HG03520 (cell line): ENCODE measurements around the gene KIAA0408.
"Not testable (repeated sequence)": the region's sequence is repeated elsewhere in the genome, so short reads cannot be mapped to it uniquely, and the experiment has no call there.

Source experiments
- ATAC-seq: cut with Tn5 transposase; IDR thresholded peaks from one replicate; pipeline ENCODE4 v1.9.1; 2021; ENCODE audit warnings: mild to moderate bottlenecking, moderate library complexity; ENCODE audit not compliant: unreplicated experiment

Gene KIAA0408

GRCh38 chr6:127464161-127464880, 5.1 kb upstream of the KIAA0408 start:
- ATAC-seq = no peak

- ATAC-seq = no peak
Measured at GRCh38 chr6:127463056-127463455, 3.9 kb upstream of the KIAA0408 start.

- ATAC-seq = no peak
Measured at GRCh38 chr6:127462376-127462775, 3.2 kb upstream of the KIAA0408 start.

GRCh38 chr6:127460465-127460864, 1.3 kb upstream of the KIAA0408 start:
- no peak for ATAC-seq

- ATAC-seq = no peak
Measured at GRCh38 chr6:127458817-127459216, 372 bp downstream of the KIAA0408 start.

- no peak for ATAC-seq
Measured at GRCh38 chr6:127458222-127458621, 967 bp downstream of the KIAA0408 start.

- no peak for ATAC-seq
Measured at GRCh38 chr6:127457456-127458064, 1.6 kb downstream of the KIAA0408 start.

- ATAC-seq = no peak
Measured at GRCh38 chr6:127456465-127456864, 2.7 kb downstream of the KIAA0408 start.

GRCh38 chr6:127453845-127454619, 5.2 kb downstream of the KIAA0408 start:
- ATAC-seq = no peak

- ATAC-seq = no peak
Measured at GRCh38 chr6:127452803-127453202, 6.4 kb downstream of the KIAA0408 start.

- ATAC-seq = no peak
Measured at GRCh38 chr6:127451388-127451787, 7.8 kb downstream of the KIAA0408 start.

GRCh38 chr6:127447780-127448179, 11.4 kb downstream of the KIAA0408 start:
- no peak for ATAC-seq

- no peak for ATAC-seq
Measured at GRCh38 chr6:127446356-127446755, 12.8 kb downstream of the KIAA0408 start.

GRCh38 chr6:127441881-127442280, 17.3 kb downstream of the KIAA0408 start:
- ATAC-seq = no peak

GRCh38 chr6:127439718-127440117, 19.5 kb downstream of the KIAA0408 start:
- no peak for ATAC-seq

- no peak for ATAC-seq
Measured at GRCh38 chr6:127436578-127437110, 22.5 kb downstream of the KIAA0408 start.

GRCh38 chr6:127435626-127436220, 23.5 kb downstream of the KIAA0408 start:
- no peak for ATAC-seq

- ATAC-seq = no peak
Measured at GRCh38 chr6:127434651-127435050, 24.5 kb downstream of the KIAA0408 start.

GRCh38 chr6:127428562-127428961, 30.6 kb downstream of the KIAA0408 start:
- not testable (repeated sequence) for ATAC-seq

- ATAC-seq = no peak
Measured at GRCh38 chr6:127423921-127424320, 35.3 kb downstream of the KIAA0408 start.

- not testable (repeated sequence) for ATAC-seq
Measured at GRCh38 chr6:127421164-127421563, 38.0 kb downstream of the KIAA0408 start.
